Skeletal muscle cell (primary cell): Measurements from ENCODE around the gene C14orf119.

ENCODE experiments used
- DNase-seq: peaks from one replicate; pipeline ENCODE4 v3.0.0-alpha.2; 2010; ENCODE audit warnings: low read depth
- H3K4me3 ChIP-seq: 2 replicates; pipeline ENCODE4 v1.5.1; 2011; ENCODE audit warnings: low read depth, mild to moderate bottlenecking, control low read depth, low read length, moderate library complexity

C14orf119 gene, protein sequence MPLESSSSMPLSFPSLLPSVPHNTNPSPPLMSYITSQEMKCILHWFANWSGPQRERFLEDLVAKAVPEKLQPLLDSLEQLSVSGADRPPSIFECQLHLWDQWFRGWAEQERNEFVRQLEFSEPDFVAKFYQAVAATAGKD

DNA sequence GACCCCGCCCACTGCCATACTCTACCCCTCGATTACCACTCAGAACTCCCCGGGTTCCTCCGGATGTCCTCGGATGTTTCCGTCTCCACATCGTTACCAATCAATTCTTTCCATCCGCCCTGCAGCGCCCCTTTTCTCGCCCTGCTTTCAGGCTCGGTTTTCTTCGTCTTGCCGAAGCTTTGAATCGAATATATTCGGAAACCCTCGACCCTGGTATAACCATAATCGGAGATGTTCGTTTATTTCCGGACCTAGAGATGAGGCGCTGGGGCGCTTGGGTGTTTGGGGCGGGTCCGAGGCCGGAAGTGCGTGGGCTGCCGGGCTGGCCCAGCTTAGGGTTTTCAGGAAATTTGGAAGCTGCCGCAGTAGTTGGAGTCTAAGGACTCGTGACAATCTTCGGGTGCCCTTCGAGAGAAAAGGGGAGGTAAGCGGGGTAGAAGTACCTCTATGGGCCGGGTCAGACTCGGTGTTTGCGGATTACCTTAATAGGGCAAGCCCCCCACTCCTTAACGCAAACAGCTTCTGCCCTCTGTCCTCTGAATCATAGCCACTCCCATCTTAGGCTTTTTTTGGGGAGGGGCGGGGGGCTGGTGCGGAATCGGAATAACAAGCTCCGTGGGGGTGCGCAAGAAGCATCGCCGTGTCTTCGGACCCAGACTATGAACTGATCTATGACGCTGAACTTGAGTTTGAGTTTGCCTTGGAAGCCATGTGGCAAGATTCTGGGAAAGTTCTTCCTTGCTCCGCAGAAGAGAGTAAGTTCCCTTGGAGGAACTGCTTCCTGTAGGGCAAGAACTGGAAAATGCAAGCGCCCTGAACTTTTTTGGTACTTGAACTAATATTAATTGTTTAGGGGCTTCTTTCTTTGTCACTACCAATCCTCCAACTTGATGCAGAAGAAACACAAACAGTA, at the start of gene C14orf119:
Gene C14orf119 (plus strand): TSS at position 310 of the 913 bp plus-strand sequence. CDS start 2,154 bp downstream, outside the sequence.
- peak within 1 kb of the TSS; percentile 91 for H3K4me3 ChIP-seq

DNA sequence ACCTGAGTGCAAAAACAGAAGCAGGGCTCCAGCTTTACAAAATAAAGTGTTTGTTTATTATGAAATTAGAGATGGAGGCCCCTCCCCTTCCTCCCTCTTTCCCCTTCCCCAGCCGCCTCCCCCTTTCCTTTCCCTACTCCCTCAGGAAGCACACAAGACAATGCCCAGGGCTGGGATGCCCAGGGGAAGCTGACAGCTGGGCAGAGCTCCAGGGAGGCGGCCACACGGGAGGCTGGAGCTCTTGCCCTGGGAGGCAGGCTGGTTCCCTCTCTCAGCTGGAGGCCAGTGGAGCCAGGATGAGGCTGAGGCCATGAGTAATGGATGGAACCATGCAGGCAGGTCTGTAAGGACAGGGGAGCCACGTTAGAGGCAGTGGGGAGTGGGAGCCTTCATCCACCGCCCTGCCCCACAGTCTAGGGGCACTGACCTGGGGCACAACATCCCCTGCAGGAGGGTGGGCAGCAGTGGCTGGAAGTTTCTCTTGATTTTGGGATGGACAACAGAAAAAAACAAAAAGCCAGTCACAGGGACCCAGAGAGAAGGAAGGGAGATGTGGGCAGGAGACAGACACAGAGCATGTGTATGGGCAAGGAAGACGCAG, 48.2 kb upstream of the C14orf119 start:
- no peak overlapping the region for H3K4me3 ChIP-seq
- DNase-seq = no peak

More for the DNA sequence above, at the start of gene C14orf119:
- DNase-seq = peak; percentile 95

DNA sequence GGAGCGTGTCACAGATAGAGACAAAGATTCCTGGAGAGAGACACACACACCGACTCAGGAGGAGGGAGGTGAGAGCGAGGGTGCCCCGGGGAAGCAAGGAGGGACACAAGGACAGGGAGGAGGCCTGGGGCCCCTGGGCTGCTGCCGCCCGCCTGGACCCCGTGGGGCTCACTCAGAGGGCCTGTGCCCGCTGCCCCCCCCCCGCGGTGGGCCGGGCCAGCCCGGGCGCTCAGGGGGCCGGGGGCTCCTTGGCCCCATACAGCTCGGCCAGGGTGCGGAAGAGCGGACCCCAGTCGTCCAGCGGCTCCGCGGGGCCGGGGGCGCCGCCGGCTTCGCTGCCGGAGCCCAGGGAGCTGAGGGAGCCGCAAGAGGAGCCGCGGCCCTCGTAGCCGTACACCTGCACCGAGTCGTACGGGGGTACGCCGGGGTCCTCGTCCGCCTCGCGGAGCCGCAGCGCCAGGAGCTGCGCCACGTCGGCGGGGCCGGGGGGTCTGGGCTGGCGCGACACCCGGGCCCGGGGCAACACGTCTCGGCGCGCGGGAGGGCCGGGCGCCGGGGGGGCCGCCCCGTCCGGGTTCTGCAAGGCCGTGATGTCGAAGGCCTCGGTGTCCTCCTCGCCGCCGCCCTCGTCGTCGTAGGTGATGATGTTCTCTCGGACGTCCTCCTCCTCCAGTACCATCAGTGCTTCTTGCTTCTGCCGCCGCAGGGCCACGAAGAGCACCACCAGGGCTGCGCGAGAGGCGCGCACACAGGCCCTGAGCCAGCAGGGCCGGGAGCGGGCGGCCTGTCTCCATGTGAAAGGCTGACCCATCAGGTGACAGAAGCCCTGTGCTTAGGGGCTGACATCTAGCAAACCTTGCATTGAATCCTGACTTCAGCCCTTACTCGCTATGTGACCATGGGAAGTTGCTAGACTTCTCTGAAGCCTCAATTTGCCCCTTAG, 47.3 kb upstream of the C14orf119 start:
- no peak overlapping the region for H3K4me3 ChIP-seq
- DNase-seq = no peak

DNA sequence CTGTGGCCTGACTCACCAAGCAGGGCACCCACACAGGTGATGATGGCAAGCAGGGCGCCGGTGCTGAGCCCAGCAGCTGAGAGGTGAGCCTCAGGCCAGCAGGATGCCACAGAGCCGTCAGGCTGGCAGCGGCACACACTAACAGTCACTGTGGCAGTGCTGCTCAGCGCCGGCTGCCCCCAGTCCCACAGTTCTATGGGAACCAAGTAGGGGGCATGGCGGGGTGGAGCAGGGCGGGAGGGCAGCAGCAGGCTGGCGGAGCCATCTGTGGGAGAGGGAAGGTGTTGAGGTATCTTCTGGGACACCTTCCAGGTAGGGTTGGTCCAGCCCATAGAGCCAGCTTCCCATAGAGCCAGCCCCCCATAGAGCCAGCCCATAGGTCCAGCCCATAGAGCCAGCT, 46.3 kb upstream of the C14orf119 start:
- no peak overlapping the region for H3K4me3 ChIP-seq
- DNase-seq = no peak

DNA sequence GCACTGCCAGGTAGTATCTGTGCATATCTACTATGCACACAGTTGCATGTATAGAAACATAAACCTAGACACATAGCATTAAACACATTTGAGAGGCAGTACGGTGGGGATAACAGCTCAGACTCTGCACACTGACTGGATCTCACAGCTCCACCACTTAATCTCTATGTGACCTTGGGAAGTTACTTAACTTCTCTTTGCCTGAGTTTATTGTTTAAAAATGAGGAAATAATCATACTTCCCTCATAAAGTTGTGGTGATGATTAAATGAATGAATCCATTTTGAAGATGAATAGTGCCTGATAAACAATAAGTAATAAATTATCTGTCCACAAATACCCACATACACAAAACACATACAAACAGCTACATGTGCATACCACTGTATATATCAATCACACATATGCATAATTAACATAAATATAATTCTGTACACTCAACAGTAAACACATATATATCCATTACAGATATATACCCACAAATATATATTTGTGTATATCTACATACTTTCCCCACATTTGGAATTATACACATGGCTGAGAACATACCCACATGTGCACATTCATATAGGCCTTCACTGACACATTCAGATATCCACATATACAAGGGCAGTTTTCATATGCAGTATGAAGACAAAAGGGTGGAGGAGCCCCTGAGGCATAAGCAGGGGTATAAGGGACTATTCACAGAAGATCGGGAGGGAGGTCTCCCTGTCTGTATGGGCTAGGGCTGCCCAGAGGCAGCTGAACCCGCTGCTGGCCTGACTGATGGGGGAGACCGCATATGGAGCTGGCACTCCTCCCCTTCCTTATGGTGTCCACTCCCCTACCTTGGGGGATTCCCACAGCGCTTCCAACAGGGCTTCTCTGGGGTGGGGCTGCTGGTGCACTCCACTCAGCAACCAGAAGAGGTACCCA, 43.9 kb upstream of the C14orf119 start:
- DNase-seq = no peak
- H3K4me3 ChIP-seq = no peak overlapping the region

DNA sequence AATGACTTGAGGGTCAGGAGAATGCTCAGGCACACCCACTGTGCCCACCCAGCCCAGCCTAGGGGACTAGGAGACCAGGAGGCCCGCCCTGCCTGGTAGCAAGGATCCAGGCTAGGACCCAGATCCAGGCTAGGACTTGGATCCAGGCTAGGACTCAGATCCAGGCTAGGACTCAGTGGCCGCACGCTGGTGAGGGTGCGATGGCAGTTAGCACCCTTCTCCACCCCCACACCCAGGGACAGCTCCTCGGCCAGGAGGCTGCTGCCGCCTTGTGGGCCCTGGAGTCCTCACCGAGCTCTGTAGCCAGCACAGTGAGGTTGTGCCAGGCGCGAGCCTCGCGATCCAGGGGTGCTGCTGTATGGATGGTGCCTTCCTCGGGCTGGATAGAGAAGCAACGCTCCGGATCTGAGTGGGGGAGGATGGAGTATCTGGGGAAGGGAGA, 43.1 kb upstream of the C14orf119 start:
- no peak overlapping the region for H3K4me3 ChIP-seq
- no peak for DNase-seq

DNA sequence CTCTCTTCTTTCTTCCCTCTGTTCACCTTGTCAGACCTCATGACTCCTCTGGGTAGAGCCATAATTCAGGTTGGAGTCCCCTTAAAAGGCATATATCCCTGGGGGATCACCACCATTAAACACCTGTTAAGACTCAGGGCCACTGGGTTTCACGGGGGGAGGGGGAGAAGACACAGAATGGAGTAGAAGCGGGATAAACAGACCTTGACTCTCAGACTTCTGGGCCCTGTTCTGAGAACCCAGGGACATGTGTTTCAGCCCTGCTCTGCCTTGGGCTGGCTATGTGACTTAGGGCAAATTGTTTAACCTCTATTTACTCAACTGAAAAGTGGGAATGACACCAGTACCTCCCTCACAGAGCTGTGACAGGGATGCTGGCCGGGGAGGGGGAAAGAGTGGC, 42.6 kb upstream of the C14orf119 start:
- no peak overlapping the region for H3K4me3 ChIP-seq
- DNase-seq = no peak

DNA sequence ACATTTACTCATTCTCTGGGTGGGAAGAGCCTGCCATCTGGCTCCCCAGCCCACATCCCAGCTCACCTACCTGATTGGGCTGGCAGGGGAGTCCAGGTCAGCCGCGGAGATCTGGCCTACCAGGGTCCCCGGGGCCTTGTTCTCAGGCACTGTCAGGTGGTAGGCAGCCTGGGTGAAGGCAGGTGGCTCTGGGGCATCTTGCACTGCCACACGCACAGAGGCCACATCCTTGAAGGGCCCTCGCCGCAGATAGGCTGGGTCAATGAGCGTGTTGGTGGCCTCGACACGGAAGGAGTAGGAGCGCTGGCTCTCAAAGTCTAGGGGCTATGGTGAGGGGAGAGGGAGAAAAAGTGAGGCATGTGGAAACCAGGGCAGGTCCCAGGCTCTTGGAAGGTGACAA, 41.9 kb upstream of the C14orf119 start:
- no peak for DNase-seq
- no peak overlapping the region for H3K4me3 ChIP-seq

DNA sequence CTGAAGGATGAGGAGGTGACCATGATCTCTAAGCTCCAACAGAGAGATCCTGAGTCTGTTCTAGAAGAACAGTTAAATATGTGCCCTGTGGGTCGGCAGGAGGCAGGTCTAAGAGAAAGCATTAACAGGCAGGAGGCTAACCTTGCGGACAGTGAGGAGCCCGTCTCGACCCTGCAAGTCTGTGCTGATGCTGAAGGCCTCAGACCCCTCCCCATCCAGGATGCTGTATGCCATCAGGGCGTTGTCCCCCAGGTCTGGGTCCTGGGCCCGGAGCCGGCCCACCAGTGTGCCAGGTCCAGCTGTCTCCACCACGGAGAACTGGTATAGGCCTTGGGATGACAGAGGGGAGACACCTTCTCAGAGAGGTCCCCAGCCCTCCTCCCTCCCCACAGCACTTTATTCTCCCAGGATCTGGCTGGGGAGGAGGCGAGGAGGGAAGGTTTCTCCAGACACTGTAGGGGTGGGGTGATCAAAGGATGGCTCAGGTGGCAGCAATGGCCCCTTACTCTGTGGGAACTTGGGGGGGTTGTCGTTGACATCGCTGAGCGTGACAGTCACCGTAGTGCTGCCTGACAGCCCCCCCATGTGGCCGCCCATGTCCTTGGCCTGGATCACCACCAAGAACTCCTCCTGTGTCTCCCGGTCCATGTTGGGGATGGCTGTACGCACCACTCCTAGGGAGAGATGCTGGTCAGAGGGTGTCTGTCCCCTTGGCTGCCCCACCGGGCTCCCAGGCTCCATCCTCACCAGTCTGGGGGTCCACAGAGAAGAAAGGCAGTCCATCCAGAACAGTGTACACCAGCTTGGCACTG, 41.1 kb upstream of the C14orf119 start:
- no peak for DNase-seq
- H3K4me3 ChIP-seq = no peak overlapping the region

DNA sequence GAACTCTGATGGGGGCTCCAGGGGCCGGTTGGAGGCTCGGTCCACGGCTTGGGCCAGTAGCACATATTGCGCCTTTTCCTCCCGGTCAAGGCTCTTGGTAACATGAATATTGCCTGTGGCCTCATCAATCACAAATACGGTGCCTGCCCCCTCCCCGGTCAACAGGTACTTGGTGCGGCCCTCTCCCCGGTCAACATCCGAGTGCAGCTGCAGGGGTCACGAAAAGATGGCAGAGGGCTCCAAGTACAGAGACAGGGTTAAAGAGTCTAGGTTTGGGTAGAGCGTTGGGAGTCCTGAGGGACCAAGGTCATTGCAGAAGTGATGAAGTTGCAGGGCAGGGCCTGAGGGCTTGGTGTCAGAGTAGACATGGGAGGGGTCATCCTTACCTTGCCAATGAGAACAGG, 40.2 kb upstream of the C14orf119 start:
- no peak for DNase-seq
- H3K4me3 ChIP-seq = no peak overlapping the region

DNA sequence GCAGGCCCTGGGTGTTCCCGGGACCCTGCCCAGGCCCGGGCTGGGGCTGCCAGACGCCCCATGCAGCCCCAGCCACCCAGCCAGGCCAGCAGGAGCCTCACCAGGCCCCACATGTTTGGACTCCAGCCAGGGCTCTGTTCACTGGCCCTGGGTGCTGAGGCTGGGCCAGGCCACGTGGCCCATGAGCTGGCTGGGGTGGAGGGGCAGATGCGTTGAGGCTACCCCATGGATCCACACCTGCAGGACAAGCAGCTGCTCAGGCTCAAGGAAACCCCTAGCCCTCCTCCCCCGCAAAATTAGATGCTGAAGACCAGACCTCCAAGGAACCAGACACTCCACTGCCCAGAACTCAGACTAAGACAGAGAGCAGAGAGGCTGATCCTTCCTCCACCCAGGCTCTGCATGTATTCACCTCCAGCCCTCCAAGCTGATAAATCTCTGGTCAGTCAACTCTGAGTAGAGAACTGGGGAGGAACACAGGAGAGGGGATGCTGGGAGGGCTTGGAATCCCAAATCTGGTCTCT, 39.6 kb upstream of the C14orf119 start:
- no peak overlapping the region for H3K4me3 ChIP-seq
- DNase-seq = no peak

DNA sequence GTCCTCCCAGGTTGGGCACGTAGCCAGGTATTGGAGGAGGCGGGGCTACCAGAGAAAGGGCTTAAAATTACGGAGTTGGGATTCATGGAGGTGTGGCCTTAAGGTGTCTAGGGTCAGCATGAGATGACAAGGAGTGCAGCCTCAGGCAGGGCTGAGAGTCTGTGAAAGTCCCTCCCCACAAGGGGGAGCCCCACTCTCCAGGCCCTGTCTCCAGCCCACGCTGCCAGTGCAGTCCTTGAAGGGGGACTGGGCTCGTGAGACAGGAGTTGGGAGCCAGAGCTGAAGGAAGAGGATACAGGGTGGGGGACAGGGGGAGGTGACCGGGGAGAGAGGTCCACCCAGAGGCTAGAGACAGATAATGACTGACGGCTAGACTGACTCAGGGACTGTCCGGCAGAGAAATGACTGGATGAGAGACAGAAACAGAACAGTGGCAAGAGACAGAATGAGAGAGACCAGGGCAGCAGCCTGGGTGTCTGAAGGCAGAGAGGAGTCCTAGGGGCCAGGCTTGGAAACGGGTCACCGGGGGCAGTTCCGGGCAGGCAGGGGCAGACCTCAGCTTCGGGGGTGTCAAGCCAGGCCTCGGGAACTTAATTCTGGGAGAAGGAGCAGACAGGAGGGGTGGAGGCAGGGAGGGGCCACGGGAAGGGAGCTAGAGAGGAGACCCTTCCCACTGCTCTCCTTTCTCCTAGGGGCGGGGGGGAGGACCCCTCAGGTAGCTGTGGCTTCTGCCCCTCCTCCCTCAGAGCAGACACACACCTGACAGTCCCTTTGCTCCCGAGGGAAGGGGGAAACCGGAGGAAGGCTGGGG, 39.0 kb upstream of the C14orf119 start:
- no peak for DNase-seq

DNA sequence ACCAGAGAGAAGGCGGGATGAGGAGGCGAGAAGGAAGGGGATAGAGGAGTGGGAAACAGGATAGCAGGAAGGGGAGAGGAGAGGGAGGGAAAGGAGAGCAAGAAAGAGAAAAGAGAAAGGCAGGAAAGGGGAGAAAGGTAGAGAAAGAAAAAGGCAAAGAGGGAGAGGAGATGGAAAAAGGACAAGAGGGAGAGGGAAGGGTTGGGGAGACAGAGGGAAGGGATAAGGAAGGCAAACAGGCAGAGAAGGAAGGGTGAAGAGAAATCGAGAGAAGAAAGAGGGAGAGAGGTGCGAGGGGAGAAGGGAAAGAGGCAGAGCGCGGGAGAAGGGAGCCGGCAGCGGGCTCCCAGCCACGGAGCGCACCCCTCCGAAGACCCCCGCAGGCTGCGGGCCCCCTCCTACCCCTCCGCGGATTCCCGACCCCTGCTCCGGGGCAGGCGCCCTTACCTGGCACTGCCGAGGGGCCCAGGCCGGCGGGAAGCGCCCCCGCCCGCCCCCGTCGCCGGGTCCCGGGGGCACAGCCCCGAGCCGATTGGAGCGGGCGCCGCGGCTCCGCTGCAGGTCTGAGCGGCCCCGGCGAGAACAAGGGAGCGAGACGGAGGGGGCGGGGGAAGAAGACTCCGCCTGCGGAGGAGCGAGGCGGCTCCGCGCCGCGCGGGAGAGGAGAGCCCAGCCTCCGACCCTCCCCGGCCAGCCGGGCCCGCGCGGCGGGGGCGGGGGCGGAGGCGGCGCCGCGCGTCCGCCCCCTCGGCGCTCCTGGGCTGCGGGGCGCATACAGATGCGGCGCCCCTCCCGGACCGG, 38.1 kb upstream of the C14orf119 start, which contains the start of gene CDH24:
Gene CDH24 (minus strand): TSS at position 565 of the 801 bp plus-strand sequence. CDS start 1,787 bp downstream, outside the sequence.
- DNase-seq = no peak
- H3K4me3 ChIP-seq = peak within 1 kb of the TSS; percentile 59

More for the DNA sequence above, 39.0 kb upstream of the C14orf119 start:
- peak overlapping the region; percentile 59 for H3K4me3 ChIP-seq

DNA sequence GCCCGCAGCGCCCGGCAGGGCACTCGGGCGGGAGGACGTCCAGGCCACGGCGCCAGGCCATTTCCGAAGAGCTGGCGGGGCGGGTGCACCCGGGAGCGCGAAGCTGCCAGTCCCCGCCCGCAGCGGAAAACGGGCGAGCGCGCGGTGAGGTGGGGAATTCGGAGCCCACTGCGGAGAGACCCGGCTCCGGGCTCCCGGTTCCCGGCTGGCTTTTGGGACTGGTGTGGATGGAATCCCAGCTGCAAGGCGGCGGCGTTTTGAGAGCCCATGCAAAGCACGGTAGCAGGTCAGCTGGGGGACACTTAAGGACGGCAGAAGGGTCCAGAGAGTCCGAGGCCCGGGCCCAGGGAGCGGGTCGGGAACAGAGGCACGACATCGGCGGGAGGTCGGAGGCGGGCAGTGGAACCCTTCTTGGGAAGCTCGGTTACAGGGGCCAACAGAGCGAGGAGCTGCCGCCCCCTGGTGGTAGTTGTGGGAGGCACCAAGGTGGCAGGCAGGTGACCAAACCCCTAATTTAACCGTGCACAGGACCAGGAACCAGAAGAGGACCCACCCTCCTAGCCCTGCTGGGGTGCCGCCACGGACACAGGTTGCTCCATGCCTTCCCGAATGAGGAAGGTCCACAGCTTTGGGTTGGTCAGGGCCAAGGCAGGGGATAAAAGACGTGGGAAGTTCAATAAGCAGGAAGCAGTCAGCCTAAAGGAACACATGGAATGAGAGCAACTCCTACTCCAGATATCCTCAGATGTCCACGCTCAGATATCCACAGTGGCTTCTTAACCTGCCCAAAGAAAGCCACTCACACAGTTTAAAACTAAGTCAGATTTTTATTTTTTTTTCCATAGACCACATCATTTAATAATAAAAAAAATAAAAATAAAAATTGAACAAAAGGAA, 37.3 kb upstream of the C14orf119 start:
- DNase-seq = peak; percentile 31

More for the DNA sequence above, 37.3 kb upstream of the C14orf119 start:
- H3K4me3 ChIP-seq = peak overlapping the region; percentile 59
